ENCODE measurements around the gene EDRF1. TPM values are rescaled to one million over a fixed set of nuclear protein-coding genes. Genes with fewer than 3 reads are reported as not detected.

The EDRF1 gene
- total RNA-seq, 3 donors from 2014 or later (not counting 1 experiment from before 2014, with no cell fraction given): 40.6 to 66.2 (median 57.5) TPM

GRCh38 chr10:125797994-125798662 is 78.6 kb downstream of the EDRF1 start:
- Mint-ChIP-seq H3K9me3 (no peaks in the 10 kb centered on the region), H3K27me3 (ENCODE audit: low read depth in 2 of 2) (no peaks in the 10 kb centered on the region), H3K4me3 (no peak overlapping the region), H3K4me1 (no peaks in the 10 kb centered on the region), H3K36me3 (peaks cover 12% of the 10 kb centered on the region), H3K27ac (no peak overlapping the region)
- intact Hi-C loops (cut with micrococcal nuclease): no loop called here
- WGBS (ENCODE audit: insufficient coverage): 67% methylated on average over 5 of the region's 5 CpGs
- H3K4me3 ChIP-seq (ENCODE audit: low read length): no peak overlapping the region
- TF ChIP-seq, protein P1, sequence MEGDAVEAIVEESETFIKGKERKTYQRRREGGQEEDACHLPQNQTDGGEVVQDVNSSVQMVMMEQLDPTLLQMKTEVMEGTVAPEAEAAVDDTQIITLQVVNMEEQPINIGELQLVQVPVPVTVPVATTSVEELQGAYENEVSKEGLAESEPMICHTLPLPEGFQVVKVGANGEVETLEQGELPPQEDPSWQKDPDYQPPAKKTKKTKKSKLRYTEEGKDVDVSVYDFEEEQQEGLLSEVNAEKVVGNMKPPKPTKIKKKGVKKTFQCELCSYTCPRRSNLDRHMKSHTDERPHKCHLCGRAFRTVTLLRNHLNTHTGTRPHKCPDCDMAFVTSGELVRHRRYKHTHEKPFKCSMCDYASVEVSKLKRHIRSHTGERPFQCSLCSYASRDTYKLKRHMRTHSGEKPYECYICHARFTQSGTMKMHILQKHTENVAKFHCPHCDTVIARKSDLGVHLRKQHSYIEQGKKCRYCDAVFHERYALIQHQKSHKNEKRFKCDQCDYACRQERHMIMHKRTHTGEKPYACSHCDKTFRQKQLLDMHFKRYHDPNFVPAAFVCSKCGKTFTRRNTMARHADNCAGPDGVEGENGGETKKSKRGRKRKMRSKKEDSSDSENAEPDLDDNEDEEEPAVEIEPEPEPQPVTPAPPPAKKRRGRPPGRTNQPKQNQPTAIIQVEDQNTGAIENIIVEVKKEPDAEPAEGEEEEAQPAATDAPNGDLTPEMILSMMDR (IDR thresholded peaks at IDR 0.05): no peak
- ATAC-seq (no peak), DNase-seq (no peak)
- H3K27me3 ChIP-seq (ENCODE audit: control insufficient read depth, insufficient read depth, low read length): no peaks in the 10 kb centered on the region
- no peak overlapping the region for H3K27ac ChIP-seq (ENCODE audit: low read length)
- H3K36me3 ChIP-seq (ENCODE audit: control insufficient read depth, insufficient read depth, low read length): peaks cover 34% of the 10 kb centered on the region
- no peaks in the 10 kb centered on the region for H3K4me1 ChIP-seq (ENCODE audit: control insufficient read depth, insufficient read depth, low read length)
- no peaks in the 10 kb centered on the region for H3K9me3 ChIP-seq (ENCODE audit: control insufficient read depth, insufficient read depth, low read length)

GRCh38 chr10:125799451-125800182 is 80.1 kb downstream of the EDRF1 start:
- H3K4me1 ChIP-seq (ENCODE audit: control insufficient read depth, insufficient read depth, low read length): no peaks in the 10 kb centered on the region
- ATAC-seq (no peak), DNase-seq (no peak)
- WGBS (ENCODE audit: insufficient coverage): 96% methylated on average over 8 of the region's 8 CpGs
- TF ChIP-seq, protein P1 (IDR thresholded peaks at IDR 0.05): no peak
- no peak overlapping the region for H3K27ac Mint-ChIP-seq
- no peak overlapping the region for H3K4me3 Mint-ChIP-seq
- no peaks in the 10 kb centered on the region for H3K9me3 Mint-ChIP-seq
- H3K4me1 Mint-ChIP-seq: no peaks in the 10 kb centered on the region
- no peaks in the 10 kb centered on the region for H3K27me3 Mint-ChIP-seq (ENCODE audit: low read depth in 2 of 2)
- H3K9me3 ChIP-seq (ENCODE audit: control insufficient read depth, insufficient read depth, low read length): no peaks in the 10 kb centered on the region
- H3K27me3 ChIP-seq (ENCODE audit: control insufficient read depth, insufficient read depth, low read length): no peaks in the 10 kb centered on the region
- no peaks in the 10 kb centered on the region for H3K36me3 Mint-ChIP-seq
- H3K36me3 ChIP-seq (ENCODE audit: control insufficient read depth, insufficient read depth, low read length): peaks cover 26% of the 10 kb centered on the region
- no peak overlapping the region for H3K4me3 ChIP-seq (ENCODE audit: low read length)
- intact Hi-C loops (cut with micrococcal nuclease): no loop called here
- no peak overlapping the region for H3K27ac ChIP-seq (ENCODE audit: low read length)

GRCh38 chr10:125801574-125801973 is 82.1 kb downstream of the EDRF1 start:
- Histone ChIP-seq H3K36me3 (ENCODE audit: control insufficient read depth, insufficient read depth, low read length) (peaks cover 32% of the 10 kb centered on the region), H3K27ac (ENCODE audit: low read length) (no peak overlapping the region), H3K27me3 (ENCODE audit: control insufficient read depth, insufficient read depth, low read length) (no peaks in the 10 kb centered on the region), H3K4me3 (ENCODE audit: low read length) (no peak overlapping the region), H3K9me3 (ENCODE audit: control insufficient read depth, insufficient read depth, low read length) (no peaks in the 10 kb centered on the region), H3K4me1 (ENCODE audit: control insufficient read depth, insufficient read depth, low read length) (no peaks in the 10 kb centered on the region)
- Mint-ChIP-seq H3K9me3 (no peaks in the 10 kb centered on the region), H3K27me3 (ENCODE audit: low read depth in 2 of 2) (no peaks in the 10 kb centered on the region), H3K36me3 (peaks cover 5% of the 10 kb centered on the region), H3K4me3 (no peak overlapping the region), H3K4me1 (no peaks in the 10 kb centered on the region), H3K27ac (no peak overlapping the region)
- 95% methylated on average over 1 of the region's 1 CpG for WGBS (ENCODE audit: insufficient coverage)
- DNase-seq: no peak
- no peak for ATAC-seq
- intact Hi-C loops (cut with micrococcal nuclease): no loop called here
- TF ChIP-seq, protein P1 (IDR thresholded peaks at IDR 0.05): no peak

Data from natural killer cell (primary cell).